Measurements from ENCODE around the gene CCDC120. TPM values are rescaled to one million over a fixed set of nuclear protein-coding genes. Genes with fewer than 3 reads are reported as not detected.

CCDC120 gene
- total RNA-seq, 1 donor from 2014 or later = 8.5 TPM

DNA sequence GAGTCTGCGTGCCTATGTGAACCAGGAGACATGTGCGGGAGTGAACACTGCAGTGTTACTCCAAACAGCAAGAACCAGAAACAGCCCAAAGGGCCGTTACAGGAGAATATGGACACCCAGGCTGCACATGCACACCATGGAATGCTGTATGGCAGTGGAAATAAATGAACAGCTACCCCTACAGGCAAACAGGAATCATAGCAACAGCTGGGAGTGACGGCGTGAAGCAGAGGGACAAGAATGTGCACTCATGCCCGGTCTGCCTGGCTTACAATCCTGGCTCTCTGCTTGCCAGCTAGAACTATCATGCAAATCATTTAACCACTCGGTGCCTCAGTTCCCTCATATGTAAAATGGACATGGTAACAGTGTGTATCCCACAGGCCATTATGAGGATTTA is 48.1 kb downstream of the CCDC120 start:
- H3K4me3 Mint-ChIP-seq (ENCODE audit: unreplicated experiment) = no peak overlapping the region
- no peaks in the 10 kb centered on the region for H3K9me3 Mint-ChIP-seq (ENCODE audit: unreplicated experiment)
- DNase-seq (ENCODE audit: extremely low spot score, unreplicated experiment) = no peak
- no peaks in the 10 kb centered on the region for H3K4me1 Mint-ChIP-seq (ENCODE audit: unreplicated experiment)
- no peak overlapping the region for H3K27ac Mint-ChIP-seq (ENCODE audit: unreplicated experiment)
- H3K27me3 Mint-ChIP-seq (ENCODE audit: unreplicated experiment) = no peaks in the 10 kb centered on the region
- no peaks in the 10 kb centered on the region for H3K36me3 Mint-ChIP-seq (ENCODE audit: unreplicated experiment)
- TF ChIP-seq, protein P1, sequence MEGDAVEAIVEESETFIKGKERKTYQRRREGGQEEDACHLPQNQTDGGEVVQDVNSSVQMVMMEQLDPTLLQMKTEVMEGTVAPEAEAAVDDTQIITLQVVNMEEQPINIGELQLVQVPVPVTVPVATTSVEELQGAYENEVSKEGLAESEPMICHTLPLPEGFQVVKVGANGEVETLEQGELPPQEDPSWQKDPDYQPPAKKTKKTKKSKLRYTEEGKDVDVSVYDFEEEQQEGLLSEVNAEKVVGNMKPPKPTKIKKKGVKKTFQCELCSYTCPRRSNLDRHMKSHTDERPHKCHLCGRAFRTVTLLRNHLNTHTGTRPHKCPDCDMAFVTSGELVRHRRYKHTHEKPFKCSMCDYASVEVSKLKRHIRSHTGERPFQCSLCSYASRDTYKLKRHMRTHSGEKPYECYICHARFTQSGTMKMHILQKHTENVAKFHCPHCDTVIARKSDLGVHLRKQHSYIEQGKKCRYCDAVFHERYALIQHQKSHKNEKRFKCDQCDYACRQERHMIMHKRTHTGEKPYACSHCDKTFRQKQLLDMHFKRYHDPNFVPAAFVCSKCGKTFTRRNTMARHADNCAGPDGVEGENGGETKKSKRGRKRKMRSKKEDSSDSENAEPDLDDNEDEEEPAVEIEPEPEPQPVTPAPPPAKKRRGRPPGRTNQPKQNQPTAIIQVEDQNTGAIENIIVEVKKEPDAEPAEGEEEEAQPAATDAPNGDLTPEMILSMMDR (IDR thresholded peaks at IDR 0.05) = peak; percentile 44

DNA sequence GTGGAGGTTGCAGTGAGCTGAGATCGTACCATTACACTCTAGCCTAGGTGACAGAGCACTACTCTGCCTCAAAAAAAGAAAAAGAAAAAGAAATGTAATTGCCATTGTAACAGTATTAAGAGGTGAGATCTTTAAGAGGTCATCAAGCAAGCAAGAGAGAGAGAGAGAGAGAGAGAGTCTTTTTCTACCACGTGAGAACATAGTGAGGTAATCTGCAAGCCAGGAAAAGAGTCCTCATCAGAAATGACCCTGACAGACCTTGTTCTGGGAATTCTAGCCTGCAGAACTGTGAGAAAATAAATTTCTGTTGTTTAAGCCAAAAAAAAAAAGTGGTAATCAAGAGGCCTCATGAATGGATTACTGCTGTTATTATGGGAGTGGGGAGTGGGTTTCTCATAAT is 49.8 kb downstream of the CCDC120 start:
- Mint-ChIP-seq H3K27me3 (ENCODE audit: unreplicated experiment) (no peaks in the 10 kb centered on the region), H3K4me1 (ENCODE audit: unreplicated experiment) (no peaks in the 10 kb centered on the region), H3K27ac (ENCODE audit: unreplicated experiment) (no peak overlapping the region), H3K9me3 (ENCODE audit: unreplicated experiment) (no peaks in the 10 kb centered on the region), H3K4me3 (ENCODE audit: unreplicated experiment) (no peak overlapping the region), H3K36me3 (ENCODE audit: unreplicated experiment) (peaks cover 5% of the 10 kb centered on the region)
- TF ChIP-seq, protein P1 (IDR thresholded peaks at IDR 0.05) = no peak
- no peak for DNase-seq (ENCODE audit: extremely low spot score, unreplicated experiment)

DNA sequence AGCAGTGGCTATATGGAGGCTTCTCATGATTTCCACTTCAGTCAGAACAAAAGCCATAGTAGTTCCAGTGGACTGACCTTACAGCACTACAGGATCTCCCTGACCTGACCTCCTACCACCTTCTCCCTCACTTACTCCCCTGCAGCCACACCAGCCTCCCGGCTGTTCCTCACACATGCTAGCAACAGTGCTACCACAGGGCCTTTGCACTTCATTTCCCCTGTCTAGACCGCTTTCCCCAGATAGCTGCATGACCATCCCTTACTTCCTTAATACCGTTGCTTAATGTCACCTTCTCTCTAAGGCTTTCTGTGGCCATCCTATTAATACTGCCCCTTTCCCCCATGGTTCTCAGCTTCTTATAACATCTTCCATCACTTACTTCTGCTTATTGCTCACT is 51.6 kb downstream of the CCDC120 start:
- TF ChIP-seq, protein P1 (IDR thresholded peaks at IDR 0.05) = no peak
- no peak for DNase-seq (ENCODE audit: extremely low spot score, unreplicated experiment)
- Mint-ChIP-seq H3K4me3 (ENCODE audit: unreplicated experiment) (no peak overlapping the region), H3K27ac (ENCODE audit: unreplicated experiment) (no peak overlapping the region), H3K9me3 (ENCODE audit: unreplicated experiment) (no peaks in the 10 kb centered on the region), H3K36me3 (ENCODE audit: unreplicated experiment) (peaks cover 7% of the 10 kb centered on the region), H3K27me3 (ENCODE audit: unreplicated experiment) (no peaks in the 10 kb centered on the region), H3K4me1 (ENCODE audit: unreplicated experiment) (no peaks in the 10 kb centered on the region)

DNA sequence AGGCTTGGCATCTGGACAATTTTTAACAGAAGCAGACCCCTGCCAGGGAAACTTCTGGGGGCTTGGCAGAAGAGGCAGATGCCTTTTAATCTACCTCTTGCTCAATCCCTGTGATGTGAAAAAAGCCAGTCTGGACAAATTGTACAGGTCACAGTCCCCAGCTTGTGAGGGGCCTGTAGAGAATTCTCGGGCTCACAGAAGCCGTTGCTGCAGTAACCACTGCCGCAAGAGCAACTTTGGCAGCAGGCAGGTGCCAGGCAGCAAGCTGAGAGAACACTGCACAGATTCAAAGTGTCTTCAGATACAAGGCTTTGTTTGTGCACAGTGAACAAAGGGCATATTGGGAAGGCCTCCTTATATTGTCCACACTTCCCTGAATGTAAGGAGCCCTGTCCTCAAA is 53.0 kb downstream of the CCDC120 start:
- Mint-ChIP-seq H3K27ac (ENCODE audit: unreplicated experiment) (no peak overlapping the region), H3K36me3 (ENCODE audit: unreplicated experiment) (peaks cover 13% of the 10 kb centered on the region), H3K27me3 (ENCODE audit: unreplicated experiment) (no peaks in the 10 kb centered on the region), H3K4me3 (ENCODE audit: unreplicated experiment) (no peak overlapping the region), H3K4me1 (ENCODE audit: unreplicated experiment) (no peaks in the 10 kb centered on the region), H3K9me3 (ENCODE audit: unreplicated experiment) (no peaks in the 10 kb centered on the region)
- no peak for DNase-seq (ENCODE audit: extremely low spot score, unreplicated experiment)
- TF ChIP-seq, protein P1 (IDR thresholded peaks at IDR 0.05) = no peak

DNA sequence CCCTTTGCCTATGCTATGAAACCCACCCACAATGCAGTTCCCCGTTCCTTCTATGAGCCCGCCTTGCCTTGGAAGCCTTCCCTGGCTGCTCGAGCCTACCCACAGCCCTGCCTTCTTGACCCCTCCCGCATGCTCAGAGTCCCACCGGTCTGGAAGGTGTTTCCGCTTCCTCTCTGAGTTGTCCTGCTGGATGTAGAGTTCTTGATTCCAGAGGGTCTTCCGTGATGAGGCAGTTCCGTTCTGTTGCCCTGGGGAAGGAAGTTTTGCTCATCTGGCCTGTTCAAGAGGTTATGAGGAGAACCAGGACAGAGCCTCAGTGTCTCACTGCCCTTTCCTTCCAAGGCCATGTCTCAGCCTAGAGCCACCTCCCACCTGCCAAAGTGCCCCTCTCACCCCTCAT is 57.3 kb downstream of the CCDC120 start:
- no peak overlapping the region for H3K4me3 Mint-ChIP-seq (ENCODE audit: unreplicated experiment)
- peaks cover 5% of the 10 kb centered on the region for H3K9me3 Mint-ChIP-seq (ENCODE audit: unreplicated experiment)
- TF ChIP-seq, protein P1 (IDR thresholded peaks at IDR 0.05) = no peak
- H3K27ac Mint-ChIP-seq (ENCODE audit: unreplicated experiment) = no peak overlapping the region
- peaks cover 18% of the 10 kb centered on the region for H3K36me3 Mint-ChIP-seq (ENCODE audit: unreplicated experiment)
- no peaks in the 10 kb centered on the region for H3K27me3 Mint-ChIP-seq (ENCODE audit: unreplicated experiment)
- DNase-seq (ENCODE audit: extremely low spot score, unreplicated experiment) = no peak
- no peaks in the 10 kb centered on the region for H3K4me1 Mint-ChIP-seq (ENCODE audit: unreplicated experiment)
